ENCODE measurements around the gene BBX.

Gene BBX

GRCh38 chr3:107855710-107856109 is 332.9 kb downstream of the BBX start:
- no peak for DNase-seq

- no peak for DNase-seq
Measured at GRCh38 chr3:107857854-107858253, 335.1 kb downstream of the BBX start.

- no peak for DNase-seq
Measured at GRCh38 chr3:107858876-107859275, 336.1 kb downstream of the BBX start.

All from SIG-M5 (cell line).